PFSK-1 (cell line): ENCODE results near the gene NYAP1.

Source experiments
- FOXP2 ChIP-seq: optimal IDR thresholded peaks from 2 replicates; pipeline ENCODE3; 2011; ENCODE audit warnings: borderline replicate concordance, control low read depth, inconsistent platforms; ENCODE audit not compliant: insufficient read depth; ENCODE audit errors: extremely low read length, extremely low read depth
- POLR2AphosphoS5 ChIP-seq: IDR thresholded peaks from 2 replicates; pipeline ENCODE4 v1.6.1; 2012; ENCODE audit warnings: low read depth, mild to moderate bottlenecking, control low read depth, low read length, moderate library complexity
- SIN3A ChIP-seq: IDR thresholded peaks from 2 replicates; pipeline ENCODE4 v1.6.1; 2012; ENCODE audit warnings: mild to moderate bottlenecking, low read length, moderate library complexity, borderline replicate concordance; ENCODE audit not compliant: insufficient read depth
- TAF1 ChIP-seq: IDR thresholded peaks from 2 replicates; pipeline ENCODE4 v1.6.1; 2012; ENCODE audit warnings: low read length, control low read depth, borderline replicate concordance; ENCODE audit not compliant: insufficient read depth
- TF ChIP-seq, protein P1 (sequence below), 2 experiments: IDR thresholded peaks; 2 replicates each; pipeline versions ENCODE4 v1.6.1 to v1.8.0; 2011 to 2012; ENCODE audit warnings: low read depth in 2 of 2, low read length in 2 of 2, control low read depth in 1 of 2, inconsistent platforms in 1 of 2, mild to moderate bottlenecking in 1 of 2, moderate library complexity in 1 of 2; ENCODE audit not compliant: insufficient read depth in 1 of 2

DNA sequence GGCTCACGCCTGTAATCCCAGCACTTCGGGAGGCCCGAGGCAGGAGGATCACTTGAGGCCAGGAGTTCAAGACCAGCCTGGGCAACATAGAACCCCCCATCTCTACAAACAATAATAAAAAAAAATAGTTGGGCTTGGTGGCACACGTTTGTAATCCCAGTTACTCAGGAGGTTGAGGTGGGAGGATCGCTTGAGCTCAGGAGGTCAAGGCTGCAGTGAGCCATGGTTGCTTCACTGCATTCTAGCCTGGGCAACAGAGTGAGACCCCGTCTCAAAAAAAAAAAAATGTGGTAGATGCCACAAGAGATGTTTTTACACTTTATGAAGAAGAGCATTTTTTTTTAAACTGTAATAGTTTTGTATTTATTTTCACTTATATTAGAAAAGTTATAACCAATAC, 12.8 kb downstream of the NYAP1 start:
- TF ChIP-seq FOXP2 (no peak), TAF1 (no peak), POLR2AphosphoS5 (no peak), SIN3A (no peak)
- TF ChIP-seq, protein P1, sequence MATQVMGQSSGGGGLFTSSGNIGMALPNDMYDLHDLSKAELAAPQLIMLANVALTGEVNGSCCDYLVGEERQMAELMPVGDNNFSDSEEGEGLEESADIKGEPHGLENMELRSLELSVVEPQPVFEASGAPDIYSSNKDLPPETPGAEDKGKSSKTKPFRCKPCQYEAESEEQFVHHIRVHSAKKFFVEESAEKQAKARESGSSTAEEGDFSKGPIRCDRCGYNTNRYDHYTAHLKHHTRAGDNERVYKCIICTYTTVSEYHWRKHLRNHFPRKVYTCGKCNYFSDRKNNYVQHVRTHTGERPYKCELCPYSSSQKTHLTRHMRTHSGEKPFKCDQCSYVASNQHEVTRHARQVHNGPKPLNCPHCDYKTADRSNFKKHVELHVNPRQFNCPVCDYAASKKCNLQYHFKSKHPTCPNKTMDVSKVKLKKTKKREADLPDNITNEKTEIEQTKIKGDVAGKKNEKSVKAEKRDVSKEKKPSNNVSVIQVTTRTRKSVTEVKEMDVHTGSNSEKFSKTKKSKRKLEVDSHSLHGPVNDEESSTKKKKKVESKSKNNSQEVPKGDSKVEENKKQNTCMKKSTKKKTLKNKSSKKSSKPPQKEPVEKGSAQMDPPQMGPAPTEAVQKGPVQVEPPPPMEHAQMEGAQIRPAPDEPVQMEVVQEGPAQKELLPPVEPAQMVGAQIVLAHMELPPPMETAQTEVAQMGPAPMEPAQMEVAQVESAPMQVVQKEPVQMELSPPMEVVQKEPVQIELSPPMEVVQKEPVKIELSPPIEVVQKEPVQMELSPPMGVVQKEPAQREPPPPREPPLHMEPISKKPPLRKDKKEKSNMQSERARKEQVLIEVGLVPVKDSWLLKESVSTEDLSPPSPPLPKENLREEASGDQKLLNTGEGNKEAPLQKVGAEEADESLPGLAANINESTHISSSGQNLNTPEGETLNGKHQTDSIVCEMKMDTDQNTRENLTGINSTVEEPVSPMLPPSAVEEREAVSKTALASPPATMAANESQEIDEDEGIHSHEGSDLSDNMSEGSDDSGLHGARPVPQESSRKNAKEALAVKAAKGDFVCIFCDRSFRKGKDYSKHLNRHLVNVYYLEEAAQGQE (IDR thresholded peaks at IDR 0.05; ENCODE audit: insufficient read depth in 1 of 2, low read depth in 2 of 2, low read length in 2 of 2), result no peak
